Measurements from ENCODE around the gene ARHGEF10L.

ARHGEF10L gene

GRCh38 chr1:17673329-17674072, 134.0 kb downstream of the ARHGEF10L start:
- DNase-seq (ENCODE audit: low read depth in 2 of 2) = no peak

- no peak for DNase-seq (ENCODE audit: low read depth in 2 of 2)
These were observed 135.4 kb downstream of the ARHGEF10L start for GRCh38 chr1:17674726-17675500.

- no peak for DNase-seq (ENCODE audit: low read depth in 2 of 2)
These were observed 136.2 kb downstream of the ARHGEF10L start for GRCh38 chr1:17675744-17676143.

- DNase-seq (ENCODE audit: low read depth in 2 of 2) = no peak
These were observed 137.0 kb downstream of the ARHGEF10L start for GRCh38 chr1:17676387-17677060.

DNA sequence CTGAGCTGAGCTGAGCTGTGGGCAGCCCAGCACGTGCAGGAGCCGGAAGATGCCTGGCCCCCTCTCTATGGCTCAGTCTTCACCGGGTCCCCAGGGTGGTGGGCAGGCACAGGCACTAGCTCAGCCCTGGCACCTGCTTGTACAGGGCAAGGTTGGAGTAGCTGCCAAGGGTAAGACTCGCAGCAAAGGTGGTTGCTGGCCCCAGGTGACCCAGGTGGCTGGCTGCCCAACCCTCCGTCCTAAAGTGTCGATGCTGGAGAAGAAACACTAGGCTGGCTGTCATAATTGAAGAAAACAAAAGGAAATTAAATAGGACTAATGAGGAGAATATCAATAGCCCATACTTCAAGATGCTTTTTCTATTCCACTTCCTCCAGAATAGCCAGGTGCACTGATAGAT, 138.5 kb downstream of the ARHGEF10L start:
- DNase-seq (ENCODE audit: low read depth in 2 of 2) = no peak

DNA sequence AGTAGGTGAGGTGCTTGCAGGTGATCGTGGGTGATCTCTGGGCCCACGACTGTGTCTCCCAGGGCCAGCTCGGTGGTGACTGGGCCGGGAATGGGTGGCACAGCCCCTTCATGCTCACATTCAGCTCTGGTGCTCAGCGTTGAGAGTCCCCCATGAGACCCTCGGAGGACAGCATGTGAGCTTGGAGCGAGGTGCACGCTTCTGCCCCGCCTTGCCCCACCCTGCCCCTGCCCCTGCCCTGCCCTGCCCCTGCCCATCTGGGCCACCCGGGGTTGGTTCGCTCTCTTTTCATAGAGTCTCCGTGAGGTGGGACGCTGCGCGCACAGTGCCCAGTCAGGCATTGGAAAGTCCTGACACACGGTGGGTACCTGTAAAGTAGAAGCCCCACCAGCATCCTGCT, 140.4 kb downstream of the ARHGEF10L start:
- no peak for DNase-seq (ENCODE audit: low read depth in 2 of 2)

GRCh38 chr1:17680308-17680707, 140.8 kb downstream of the ARHGEF10L start:
- DNase-seq (ENCODE audit: low read depth in 2 of 2) = no peak

DNA sequence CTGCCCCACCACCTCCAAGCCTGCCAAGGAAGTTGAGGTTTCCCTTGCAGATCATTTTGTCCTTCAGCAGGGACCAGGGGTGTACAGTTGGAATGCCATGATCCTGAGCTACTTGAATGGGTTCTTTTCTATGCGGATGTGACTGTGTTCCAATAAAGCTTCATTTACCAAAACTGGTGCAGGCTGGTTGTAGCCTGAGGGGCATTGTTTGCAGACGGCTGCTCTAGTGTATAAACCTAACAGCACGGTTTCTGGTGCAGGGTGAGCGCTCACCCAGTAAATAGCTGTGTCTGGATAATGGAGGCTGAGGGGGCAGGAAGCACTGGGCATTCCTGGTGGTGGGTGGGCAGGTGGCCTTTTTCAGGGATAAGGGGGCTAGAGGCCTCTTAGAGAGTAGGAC, 142.9 kb downstream of the ARHGEF10L start:
- no peak for DNase-seq (ENCODE audit: low read depth in 2 of 2)

DNA sequence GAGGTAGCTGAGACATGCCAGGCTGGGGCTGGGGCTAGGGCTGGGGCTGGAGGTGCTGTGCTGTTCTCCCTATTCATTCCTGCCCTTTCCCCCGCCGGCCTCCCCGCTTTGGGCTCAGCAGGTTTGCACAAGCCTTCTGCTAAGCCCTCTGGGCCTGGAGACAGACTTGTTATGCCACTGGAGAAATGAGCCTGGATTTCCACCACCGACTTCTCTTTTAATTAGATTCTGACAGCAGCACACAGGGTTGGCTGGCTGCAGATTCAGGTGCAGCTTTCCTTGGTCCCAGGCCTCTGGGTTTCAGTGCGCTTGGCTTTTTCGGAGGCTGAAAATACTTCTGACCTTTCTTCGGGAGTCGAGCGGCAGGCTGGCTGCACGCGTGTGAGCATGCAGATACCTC, 144.1 kb downstream of the ARHGEF10L start:
- DNase-seq (ENCODE audit: low read depth in 2 of 2) = no peak

DNA sequence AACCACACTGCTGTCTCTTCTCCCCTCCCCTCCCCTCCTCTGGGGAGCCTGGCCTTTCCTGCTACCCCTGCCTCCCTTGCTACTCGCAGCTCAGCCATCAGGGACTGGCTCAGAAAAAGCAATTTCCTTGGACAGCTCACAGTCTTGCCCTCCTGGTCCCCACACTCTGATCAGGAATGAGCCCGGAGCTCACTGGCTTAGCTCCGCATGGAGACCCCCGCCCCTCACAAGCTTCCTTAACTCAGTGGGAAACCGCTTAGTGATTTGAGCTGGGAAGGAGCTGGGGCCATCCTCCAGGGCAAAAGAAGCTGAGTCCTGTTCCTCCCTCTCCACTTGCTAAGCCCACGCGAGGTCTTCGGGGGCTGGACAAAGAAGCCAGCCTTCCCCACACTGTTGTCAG, 145.3 kb downstream of the ARHGEF10L start:
- no peak for DNase-seq (ENCODE audit: low read depth in 2 of 2)

DNA sequence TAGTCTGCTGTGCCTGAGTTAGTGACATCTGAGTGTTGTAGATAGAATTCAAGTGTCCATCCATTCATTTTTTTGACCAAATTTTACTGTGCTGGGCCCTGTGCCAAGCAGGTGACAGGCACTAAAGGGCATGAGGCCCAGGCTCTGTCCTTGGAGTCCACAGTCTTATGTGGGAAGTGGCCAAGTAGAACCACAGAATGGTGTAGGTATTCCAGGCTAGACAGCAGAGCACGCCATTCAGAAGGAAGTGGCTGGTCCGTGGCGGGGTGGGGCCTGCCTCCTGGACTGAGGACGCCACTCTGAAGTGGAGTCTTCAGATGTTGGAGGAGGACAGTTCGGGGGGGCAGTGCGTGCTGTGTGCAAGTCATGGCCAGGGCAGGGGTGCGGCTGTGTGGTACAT, 146.8 kb downstream of the ARHGEF10L start:
- DNase-seq (ENCODE audit: low read depth in 2 of 2) = no peak

DNA sequence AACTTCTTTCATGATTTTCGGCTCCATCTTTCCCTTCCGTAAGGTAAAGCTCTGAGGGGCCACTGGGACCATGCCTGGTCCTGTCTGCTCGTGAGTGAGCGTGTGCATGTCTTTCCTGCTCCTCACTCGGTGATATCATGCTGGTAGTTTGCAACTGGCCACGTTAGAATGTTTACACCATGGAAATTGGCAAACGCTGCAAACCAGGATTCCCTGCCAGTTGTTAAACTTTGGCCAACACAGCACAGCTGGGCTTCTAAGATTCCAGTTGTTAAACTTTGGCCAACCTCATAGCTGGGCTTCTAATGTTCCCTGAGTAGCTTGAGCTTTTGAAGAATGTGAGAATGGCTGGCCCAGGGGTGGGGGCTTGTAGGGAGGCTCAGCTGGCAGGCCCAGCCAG, 147.6 kb downstream of the ARHGEF10L start:
- DNase-seq (ENCODE audit: low read depth in 2 of 2) = no peak

GRCh38 chr1:17688217-17688810, 148.8 kb downstream of the ARHGEF10L start:
- no peak for DNase-seq (ENCODE audit: low read depth in 2 of 2)

- no peak for DNase-seq (ENCODE audit: low read depth in 2 of 2)
These were observed 149.5 kb downstream of the ARHGEF10L start for GRCh38 chr1:17689011-17689410.

DNA sequence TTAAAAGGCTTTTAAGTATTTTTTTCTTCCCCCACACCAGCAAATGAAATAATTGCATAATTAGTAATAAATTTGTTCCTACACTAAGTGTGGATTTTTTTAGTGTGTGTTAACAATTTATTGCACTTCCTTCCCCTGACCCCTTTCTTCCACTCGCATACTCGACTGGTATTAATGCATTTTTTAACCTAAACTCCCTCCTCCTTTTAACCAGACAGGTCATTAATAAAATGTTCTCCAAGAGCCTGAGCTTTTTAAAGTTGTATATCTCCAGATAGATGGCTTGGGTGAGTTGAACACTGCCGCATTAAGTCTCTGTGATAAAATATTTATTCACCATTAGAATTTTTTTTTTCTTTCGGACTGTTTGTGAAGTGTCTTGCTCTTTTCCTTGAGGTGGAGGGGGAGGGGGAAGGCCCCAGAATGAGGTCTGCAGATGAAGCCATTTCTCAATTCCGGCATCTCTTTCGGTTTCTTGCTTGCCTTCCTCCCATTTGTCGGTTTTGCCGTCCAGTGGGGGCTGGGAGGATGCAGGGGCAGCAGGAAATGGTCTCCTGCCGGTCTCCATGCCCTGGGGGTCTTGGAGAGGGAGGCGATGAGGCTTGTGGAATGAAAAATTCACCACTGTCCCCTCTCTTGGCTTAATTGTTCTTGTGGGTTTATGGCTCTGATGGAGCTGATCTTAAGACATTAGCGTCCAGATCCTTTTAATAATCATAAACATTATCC, 151.6 kb downstream of the ARHGEF10L start:
- no peak for DNase-seq (ENCODE audit: low read depth in 2 of 2)

DNA sequence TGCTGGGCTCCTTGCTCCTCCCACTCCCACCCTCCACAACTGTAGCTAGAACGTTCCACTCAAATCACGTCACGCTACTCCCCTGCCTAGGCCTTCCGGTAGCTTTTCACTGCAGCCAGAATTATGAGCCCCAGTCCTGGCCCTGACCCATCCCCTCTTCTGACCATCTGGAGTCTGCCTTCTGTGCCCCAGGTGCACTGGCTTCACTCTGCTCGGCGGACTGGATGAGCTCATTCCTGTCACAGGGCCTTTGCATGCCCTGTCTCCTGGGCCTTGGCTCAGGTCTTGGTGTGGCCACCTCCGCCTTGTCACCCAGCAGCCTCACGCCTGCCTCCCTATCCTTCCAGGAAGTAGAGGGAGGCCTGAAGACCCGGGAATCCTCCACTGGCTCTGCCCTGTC, 153.1 kb downstream of the ARHGEF10L start:
- DNase-seq (ENCODE audit: low read depth in 2 of 2) = no peak

GRCh38 chr1:17696417-17697301, 157.2 kb downstream of the ARHGEF10L start:
- DNase-seq (ENCODE audit: low read depth in 2 of 2) = no peak

- no peak for DNase-seq (ENCODE audit: low read depth in 2 of 2)
These were observed 158.0 kb downstream of the ARHGEF10L start for GRCh38 chr1:17697458-17697857.

DNA sequence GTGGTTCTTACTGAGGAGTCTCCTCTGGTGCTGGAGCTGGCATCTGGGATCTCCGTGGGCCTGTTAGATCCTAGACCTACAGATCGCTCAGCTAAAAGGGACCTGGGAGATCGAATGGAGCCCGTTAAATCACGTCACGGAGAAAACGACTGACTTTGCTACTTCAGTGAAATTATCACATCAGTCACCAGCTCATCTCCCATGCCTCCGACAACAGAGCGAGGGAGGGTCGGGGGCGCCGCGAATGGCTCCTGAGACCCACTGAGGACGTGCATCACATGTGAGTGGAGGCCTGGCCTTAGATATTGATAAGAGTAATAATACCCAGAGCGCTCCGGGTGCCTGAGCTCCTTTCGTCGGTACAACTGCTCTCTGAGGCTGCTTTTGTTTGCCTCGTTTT, 160.1 kb downstream of the ARHGEF10L start:
- DNase-seq (ENCODE audit: low read depth in 2 of 2) = no peak

DNA sequence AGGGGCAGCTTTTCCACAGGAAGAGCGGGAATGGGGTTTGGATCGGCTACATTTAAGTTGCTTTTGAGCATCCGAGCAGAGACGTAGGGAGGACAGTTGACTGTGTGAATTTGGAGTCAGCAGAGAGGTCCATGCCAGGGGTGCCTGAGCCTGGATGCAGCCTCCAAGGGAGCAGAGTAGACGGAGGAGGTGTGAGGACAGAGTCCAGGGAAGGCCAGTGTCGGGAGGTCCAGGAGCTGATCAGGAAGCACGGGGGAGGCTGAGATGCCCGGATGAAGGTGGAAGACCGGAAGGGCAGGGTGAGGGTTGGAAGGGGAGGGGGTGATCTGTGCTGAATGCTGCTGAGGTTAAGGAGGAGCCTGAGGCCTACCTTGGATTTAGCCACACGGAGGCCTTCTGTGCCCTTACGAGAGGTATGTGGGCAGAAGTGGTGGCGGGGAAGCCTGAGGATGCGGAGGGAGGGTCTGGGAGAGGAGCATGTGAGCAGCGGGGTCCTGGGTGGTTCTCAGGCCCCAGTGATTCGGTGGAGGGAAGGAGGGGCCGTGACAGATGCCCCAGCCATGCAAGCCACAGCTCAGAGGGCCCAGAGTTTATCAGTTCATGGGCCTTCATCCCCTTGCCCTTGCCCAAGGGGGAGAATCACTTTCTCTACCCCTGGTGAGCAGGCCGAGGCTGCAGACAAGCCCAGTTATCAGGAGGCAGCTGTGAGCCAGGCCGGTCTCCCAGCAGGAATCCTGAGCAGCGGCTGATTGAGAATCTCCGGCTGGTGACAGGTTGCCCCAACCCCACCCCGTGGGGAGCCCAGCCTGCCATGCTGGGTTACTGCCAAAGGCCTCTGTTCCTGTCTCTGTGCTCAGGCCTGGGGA, 161.7 kb downstream of the ARHGEF10L start:
- DNase-seq (ENCODE audit: low read depth in 2 of 2) = no peak
